GM19239 (cell line): ENCODE results near the gene TTC28.

Experiments used
- DNase-seq: peaks from one replicate; pipeline ENCODE4 v3.0.0; 2011; ENCODE audit warnings: low spot score; ENCODE audit not compliant: insufficient read length
- FAIRE-seq: peaks from 2 replicates; lab custom pipeline; 2011; peaks lifted over from hg19 to GRCh38; lab: Jason Lieb, UNC

TTC28 gene

DNA sequence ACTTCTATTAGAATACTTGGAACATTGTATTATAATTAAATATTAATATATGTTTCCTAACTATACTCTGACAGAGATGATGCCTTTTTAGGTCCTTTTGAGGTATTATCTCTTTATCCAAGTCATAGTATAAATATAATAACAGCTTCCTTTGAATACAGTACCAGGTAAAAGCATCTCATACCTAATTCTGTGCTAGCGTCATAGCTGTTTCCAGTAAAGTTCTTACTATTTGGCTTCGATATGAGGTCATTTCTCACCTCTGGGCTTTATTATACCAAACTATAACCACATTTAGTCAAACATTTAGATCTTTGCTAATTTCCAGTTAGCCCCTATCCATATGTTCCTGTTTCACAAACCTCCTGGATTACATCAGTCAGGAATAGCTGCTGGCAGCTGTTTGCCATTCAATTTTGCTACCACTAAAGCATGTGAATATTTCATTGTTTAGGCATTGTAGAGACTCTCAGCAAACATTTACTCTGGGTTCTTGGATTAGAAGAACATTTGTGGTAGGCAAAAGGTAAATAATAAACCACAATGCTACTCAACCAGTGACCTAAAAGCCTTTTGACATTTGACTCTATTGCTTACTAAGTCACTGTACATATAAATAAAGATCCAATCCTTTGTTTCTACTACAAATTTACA is 255.1 kb downstream of the TTC28 start:
- FAIRE-seq, result no peak
- DNase-seq, result no peak

- FAIRE-seq, result no peak
Observed at GRCh38 chr22:28419919-28420318, 259.7 kb downstream of the TTC28 start.

GRCh38 chr22:28418008-28418407 is 261.6 kb downstream of the TTC28 start:
- no peak for DNase-seq

More at GRCh38 chr22:28419919-28420318, 259.7 kb downstream of the TTC28 start:
- DNase-seq, result no peak

GRCh38 chr22:28417431-28417830 is 262.2 kb downstream of the TTC28 start:
- FAIRE-seq (no peak), DNase-seq (no peak)

More at GRCh38 chr22:28418008-28418407, 261.6 kb downstream of the TTC28 start:
- FAIRE-seq, result no peak

GRCh38 chr22:28414913-28415312 is 264.7 kb downstream of the TTC28 start:
- DNase-seq (no peak), FAIRE-seq (no peak)

DNA sequence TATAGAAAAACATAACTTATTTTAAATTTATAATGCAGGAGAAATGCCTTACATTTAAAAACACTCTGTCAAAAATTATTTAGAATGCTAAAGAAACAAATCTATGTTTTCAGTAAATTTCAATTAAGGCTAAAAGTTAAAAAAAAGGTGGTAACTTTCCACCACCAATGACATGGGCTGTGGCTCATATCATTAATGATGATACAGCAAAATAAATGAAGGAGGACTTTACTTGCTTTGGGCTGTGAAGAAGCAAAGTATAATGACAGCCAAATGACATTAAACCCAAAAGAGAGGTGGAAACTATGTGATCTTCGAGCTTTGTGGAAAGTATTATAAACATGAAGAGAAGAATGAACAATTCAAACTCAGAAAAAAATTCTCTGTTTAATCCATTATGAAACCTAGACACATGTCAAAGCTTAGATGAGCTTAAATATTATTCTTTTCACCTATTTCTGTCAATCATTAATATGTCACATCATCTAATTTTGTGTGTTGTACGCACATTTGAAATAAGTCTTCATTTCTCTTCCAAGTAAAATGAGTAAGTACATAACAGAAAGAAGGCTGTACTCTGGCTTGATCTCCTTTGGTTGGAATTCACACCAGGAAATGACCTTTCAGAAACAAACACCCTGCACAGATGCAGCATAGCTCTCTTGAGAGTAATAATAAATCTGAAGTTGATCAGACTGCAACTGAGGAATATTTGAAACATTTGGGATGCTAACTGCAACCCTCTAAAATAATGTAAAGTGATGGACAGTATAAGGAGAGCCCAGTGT is 265.8 kb downstream of the TTC28 start:
- DNase-seq (no peak), FAIRE-seq (no peak)

DNA sequence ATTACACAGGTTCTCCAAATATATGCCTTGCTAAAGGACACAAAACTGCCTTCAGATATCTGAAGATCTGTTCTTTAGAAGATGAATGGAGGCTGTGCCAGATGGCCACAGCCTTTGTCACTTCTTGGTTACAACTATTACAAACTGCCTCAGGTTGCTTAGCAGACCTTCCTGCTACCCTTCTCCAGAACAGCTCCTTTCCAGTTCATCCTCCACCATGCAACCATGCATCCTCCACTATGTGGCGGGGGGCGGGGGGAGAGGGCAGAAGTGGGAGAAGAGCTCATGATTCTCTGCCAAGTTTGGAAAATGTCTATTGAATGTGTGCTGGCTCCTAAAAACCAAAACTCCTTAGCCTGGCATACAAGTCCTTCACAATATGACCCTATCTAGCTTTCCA is 267.5 kb downstream of the TTC28 start:
- DNase-seq (no peak), FAIRE-seq (no peak)

- FAIRE-seq (no peak), DNase-seq (no peak)
Observed at GRCh38 chr22:28411125-28411524, 268.5 kb downstream of the TTC28 start.

GRCh38 chr22:28410050-28410816 is 269.4 kb downstream of the TTC28 start:
- DNase-seq, result no peak
- FAIRE-seq, result no peak

DNA sequence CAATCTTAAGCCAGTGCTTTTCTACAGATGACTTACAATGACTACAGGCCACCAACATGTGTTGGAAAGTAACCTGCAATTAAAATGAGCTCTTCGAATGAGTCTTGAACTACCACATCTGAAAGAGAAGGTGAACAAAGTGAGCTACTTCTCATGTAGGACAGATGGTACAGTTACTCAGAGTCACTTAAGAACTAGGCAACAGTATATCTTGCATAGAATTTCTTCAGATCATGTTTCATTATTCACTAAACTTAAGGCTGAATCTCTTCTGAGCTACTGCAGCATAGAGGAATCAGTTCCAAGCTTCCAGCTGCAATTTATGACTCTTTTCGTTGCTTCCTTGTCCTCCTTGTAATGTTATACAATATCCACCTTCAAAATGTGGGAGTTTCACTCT is 270.9 kb downstream of the TTC28 start:
- FAIRE-seq (no peak), DNase-seq (no peak)

DNA sequence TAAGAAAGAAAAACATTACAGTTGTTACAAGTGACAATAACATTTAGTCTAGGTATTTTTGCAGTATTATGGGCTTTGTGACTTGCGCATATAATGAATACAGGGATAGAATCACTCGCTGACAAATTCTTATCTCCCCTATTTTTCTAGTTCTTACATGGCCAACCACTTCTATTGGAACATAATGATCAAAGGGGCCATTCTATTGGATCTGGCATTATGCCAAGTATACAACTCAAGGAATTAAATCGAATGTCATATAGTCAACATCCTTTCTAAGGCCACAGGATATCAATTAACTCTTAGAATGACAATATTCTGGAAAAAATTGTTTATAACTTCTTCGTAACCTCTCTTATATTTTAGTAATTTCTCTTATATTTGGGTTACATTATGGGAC is 272.0 kb downstream of the TTC28 start:
- DNase-seq (no peak), FAIRE-seq (no peak)

- no peak for FAIRE-seq
- no peak for DNase-seq
Observed at GRCh38 chr22:28406246-28406645, 273.4 kb downstream of the TTC28 start.

DNA sequence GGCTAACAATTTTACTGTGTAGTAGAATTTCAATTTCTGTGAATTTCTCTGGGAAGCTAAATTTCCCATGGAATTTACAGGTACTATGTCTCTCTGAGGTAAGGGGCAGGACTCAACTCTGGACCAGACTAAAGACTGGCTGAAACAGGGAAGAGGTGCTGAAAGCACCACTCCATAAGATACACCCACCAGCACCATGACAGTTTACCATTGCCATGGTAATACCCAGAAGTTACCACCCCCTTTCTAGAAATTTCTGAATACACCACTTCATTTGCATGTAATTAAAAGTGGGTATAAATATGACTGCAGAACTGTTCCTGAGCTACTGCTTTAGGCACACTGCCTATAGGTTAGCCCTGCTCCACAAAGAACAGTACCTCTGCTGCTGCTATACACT is 274.1 kb downstream of the TTC28 start:
- DNase-seq (no peak), FAIRE-seq (no peak)

DNA sequence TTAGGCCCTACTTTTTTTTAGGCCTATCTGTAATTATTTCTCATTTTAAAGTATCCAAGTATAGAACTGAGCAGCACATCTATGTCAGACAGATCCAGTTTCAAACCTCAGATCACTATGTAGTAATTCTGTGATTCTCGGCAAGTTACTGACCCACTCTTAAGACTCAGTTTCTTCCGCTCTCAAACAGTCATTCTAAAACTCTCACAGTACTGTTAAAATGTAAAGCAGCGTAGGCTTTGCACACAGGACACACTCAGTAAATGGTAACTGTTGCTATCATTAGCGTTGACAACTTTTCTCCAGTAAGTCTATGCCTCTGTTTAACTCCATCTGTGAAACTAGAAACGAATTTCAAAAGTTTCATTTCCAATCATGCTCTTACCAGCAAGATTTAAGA is 277.1 kb downstream of the TTC28 start:
- FAIRE-seq (no peak), DNase-seq (no peak)

GRCh38 chr22:28402060-28402459 is 277.6 kb downstream of the TTC28 start:
- FAIRE-seq (no peak), DNase-seq (no peak)

DNA sequence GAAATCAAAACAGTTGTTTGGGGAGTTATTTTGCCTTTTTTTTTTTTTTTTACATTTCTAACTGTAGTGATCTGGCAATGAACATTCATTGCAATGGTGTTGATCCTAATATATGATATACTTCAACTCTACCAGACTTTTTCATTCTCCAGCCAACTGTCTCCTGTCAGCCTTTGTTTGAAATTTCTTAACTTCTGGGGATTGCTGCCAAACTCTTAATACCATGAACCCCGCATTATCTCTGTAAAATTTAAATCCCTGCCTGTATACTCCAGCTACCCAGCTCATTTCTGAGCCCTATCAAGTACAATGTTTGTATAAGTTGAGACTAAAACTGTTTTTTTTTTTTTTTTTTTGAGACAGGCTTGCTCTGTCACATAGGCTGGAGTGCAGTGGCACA is 280.7 kb downstream of the TTC28 start:
- no peak for FAIRE-seq

DNA sequence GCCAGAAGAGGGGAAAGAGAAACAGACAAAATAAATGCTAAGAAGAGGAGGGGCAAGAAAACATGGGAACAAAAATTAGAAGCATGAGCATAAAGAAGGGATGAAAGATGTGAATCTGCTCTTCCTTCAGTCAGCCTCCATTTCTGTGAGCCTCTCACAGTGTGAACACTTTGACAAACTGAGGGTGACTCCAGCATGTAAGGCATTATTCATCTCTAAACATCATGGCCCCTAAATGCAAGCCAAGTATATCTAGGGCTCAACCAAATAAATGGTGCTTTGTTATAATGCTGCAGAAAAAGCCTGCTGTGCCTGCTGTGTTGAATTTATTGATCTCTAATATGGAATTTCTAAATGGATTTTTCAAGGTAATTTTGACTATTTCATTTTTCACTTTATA is 281.3 kb downstream of the TTC28 start:
- no peak for FAIRE-seq

More for the DNA sequence above, 280.7 kb downstream of the TTC28 start:
- DNase-seq, result no peak

DNA sequence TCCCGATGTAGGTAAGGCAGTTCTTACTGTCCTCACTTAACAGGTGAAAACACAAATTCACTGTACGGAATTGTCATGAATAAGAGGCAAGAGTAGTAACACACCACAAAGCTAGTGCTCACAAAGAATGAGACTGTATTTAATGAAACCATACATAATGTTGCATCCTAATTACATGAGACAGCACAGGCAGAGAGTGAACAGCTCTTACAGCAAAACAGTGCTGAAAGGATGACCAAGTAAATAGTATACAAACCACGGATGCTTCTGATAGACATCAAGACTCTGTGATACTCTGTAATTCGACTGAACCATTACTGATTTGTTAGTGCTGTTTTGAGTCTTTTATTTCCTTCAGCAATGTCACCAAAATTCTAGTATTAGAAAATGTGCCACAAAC is 282.3 kb downstream of the TTC28 start:
- DNase-seq (no peak), FAIRE-seq (no peak)

More for the DNA sequence above, 281.3 kb downstream of the TTC28 start:
- no peak for DNase-seq

DNA sequence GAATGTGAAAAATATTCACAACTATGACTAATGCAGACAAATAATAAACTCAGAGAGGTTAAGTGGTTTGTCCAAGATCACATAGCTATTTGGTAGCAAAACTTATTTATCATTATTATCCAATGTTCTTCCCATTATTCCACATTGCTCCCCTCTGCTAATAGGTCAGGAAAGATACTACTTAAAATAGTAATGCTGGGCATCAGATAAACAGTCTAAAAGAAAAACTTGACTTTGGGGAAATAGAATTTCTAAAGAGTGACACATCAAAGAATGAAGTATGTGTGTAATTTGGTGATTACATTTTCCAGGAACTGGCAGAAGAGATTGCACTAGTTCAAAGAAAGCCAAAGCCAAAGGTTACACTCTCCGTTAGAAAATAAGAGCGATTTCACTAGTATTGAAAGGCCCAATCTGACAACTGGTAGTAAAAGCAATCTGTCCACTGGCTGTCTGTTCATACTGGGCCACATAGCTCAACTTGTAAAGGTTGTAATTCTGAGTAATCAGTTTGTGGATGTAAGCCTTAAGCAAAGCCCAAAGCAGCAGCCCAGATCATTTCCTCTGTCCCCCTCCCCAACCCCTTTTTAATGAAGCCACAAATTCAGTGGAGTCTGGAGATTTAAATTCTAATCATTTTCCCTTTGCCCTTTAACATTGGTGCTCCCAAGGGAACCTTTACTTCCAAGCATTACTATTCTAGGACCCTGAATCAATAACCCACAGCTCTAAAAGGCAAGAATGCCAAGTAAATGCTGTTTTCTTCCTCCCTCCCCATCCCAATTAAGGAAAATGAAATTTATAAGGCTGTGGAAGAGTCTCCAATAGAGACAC is 283.5 kb downstream of the TTC28 start:
- FAIRE-seq (no peak), DNase-seq (no peak)

DNA sequence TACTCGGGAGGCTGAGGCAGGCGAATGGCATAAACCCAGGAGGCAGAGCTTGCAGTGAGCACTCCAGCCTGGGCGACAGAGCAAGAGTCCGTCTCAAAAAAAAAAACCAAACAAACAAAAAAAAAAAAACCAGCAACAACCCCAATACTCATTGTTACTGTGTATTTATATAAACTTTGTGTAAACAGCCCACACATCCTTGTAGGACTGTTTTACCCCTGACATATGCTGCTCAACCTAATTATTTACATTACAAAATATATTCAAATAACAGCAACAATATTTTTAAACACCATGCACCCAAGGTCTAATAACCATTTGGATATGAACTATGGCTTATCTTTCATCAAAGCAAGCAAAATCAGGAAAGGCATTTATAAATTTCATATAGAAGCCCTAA is 284.1 kb downstream of the TTC28 start:
- FAIRE-seq (no peak), DNase-seq (no peak)
